Cerebellar cortex (tissue), 1 donor: Measurements from ENCODE around the gene FOXQ1.
"Not testable (repeated sequence)": the region's sequence is repeated elsewhere in the genome, so short reads cannot be mapped to it uniquely, and the experiment has no call there.

Source experiments
- DNase-seq: peaks from one replicate; pipeline ENCODE4 v3.0.0-alpha.2; 2015; ENCODE audit warnings: low spot score

Gene FOXQ1

GRCh38 chr6:1290805-1291204, 21.1 kb upstream of the FOXQ1 start:
- no peak for DNase-seq

GRCh38 chr6:1291381-1291780, 20.5 kb upstream of the FOXQ1 start:
- DNase-seq = no peak

DNA sequence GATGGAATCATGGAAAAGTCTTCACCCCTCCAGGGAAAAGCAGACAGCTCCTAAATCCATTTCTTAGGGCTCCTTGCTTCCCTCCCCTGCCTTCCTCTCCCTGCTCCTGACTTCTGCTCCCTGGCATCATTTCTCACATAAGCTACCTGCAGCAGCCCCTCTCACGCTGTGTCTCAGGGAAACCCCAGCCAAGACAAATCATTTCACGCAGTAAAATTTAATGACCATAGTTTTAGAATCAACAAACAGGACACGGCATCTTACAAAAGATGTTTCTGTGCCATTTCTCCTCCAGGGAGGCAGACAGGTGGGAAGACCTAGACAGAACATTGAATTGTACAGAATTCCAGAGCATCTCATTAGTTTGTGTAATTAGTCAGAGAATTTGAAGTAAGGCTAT, 16.5 kb upstream of the FOXQ1 start:
- no peak for DNase-seq

DNA sequence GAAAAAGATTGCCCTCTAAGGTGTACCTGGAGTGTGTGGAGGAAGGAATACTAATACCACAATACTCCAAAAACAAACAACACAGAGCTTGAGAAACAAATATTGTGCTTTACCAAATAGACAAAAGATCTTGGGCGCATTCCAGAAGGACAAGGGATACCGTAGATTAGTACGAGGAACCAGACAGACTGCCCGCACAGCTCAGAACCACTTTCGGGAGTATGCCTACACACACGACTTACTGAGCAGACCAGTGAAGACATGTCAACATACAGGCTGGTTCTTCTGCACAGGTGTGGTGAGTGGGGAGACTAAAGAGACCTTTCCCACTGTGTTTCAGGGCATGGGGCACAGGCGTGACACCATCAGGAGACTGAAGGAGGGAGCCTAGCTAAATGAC, 15.8 kb upstream of the FOXQ1 start:
- DNase-seq = no peak

DNA sequence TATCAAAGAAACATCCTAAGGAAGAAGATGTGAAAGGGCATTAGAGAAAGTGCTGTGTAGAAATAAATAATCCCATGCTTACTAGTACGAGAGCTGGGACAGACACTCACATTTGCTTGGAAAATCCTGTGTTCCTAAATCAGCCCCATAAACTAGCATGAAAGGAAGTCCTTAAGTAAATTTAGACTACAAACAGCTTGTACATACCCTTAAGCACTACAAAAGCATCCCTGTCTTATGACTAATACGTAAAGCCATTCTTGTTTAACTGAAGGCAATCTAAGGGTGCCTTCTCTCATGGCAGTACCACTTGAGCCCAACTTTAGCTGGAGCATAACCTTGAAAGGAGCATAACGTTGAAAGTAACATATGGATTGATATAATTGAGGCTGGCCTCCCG, 15.4 kb upstream of the FOXQ1 start:
- DNase-seq = no peak

DNA sequence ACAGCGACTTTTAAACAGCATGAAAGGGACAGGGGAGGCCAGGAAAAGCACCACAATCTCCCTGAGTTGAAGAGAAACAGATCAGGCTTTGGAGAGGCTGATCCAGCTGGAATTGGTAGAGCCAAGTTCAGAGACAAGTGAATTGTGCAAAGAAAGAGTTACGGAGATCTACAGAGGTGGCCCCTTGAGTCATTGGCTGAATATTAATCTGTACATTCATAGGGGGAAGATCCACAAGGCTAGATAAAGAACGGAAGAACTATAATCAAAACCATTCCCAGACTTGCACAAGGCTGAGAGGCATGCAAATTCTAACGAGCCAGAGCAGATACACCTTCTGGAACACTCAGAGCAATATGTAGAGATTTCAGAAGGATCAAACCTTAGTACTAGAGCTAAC, 14.2 kb upstream of the FOXQ1 start:
- DNase-seq = no peak

GRCh38 chr6:1298768-1299167, 13.1 kb upstream of the FOXQ1 start:
- no peak for DNase-seq

- DNase-seq = no peak
Measured at GRCh38 chr6:1306133-1306532, 5.8 kb upstream of the FOXQ1 start.

DNA sequence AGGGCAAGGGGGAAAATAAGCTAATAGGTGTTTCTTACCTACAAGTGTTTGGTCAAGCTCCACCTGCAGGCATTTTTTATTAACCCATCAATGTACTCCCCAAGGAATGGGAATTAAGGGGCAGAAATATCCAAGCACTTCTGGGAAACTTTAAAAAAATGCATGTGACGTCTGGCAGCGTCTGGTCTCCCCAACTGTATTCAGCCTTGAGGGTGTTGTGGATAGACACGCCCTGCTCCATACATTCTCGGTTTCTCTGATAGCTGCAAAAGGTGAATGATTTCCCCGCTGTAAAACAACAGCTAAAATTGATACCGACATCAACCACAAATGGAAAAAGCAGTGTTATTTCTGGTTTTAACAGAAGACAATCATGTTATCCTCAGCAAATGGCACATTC, 2.5 kb upstream of the FOXQ1 start:
- no peak for DNase-seq

GRCh38 chr6:1310628-1311399, 1.1 kb upstream of the FOXQ1 start:
- DNase-seq = no peak

DNA sequence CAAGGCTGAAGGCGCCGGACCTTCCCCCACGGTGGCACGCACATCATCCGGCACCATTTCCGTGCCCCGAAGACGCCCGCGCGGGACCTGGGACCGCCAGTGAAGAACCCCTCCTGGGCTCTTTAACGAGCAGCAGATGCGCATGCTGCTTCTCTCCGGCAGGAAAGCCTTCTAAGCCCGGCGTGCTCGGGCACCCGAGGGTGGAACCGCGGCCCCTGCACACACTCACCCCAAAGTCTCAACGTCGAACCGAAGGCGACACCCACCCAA, 240 bp downstream of the FOXQ1 start:
- no peak for DNase-seq

- DNase-seq = no peak
Measured at GRCh38 chr6:1312473-1313367, 822 bp downstream of the FOXQ1 start.

GRCh38 chr6:1313384-1313766, 1.5 kb downstream of the FOXQ1 start:
- no peak for DNase-seq

DNA sequence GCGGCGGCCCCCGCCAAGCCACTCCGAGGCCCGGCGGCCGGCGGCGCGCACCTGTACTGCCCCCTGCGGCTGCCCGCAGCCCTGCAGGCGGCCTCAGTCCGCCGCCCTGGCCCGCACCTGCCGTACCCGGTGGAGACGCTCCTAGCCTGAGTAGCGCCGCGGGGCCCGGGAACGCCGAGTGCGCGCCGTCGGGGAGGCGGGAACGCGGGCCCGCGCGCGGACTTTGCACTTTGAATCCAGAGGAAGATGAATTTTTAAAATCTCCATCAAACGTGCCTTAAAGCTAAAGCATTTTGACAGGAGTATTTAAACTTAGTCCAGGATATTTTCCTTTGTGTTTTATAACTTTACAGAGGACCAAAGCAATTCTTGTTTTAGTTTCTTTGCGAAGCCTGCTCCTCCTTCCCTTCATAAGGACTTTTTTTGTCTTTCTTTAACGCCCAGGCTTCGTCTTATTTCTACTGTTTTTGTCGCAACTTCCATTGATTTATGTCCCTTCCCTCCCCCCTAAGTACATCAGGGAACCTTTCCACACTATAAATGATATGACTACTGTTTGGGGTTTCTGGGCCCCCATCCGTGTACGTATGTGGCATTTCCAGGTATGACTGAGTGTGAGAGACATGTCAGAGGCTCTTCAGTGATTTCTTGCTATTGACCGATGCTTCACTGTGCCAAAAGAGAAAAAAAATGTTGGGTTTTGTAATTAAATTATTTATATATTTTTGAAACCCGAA, 2.0 kb downstream of the FOXQ1 start:
- no peak for DNase-seq

GRCh38 chr6:1314617-1315016, 2.7 kb downstream of the FOXQ1 start:
- DNase-seq = no peak

GRCh38 chr6:1315201-1315559, 3.3 kb downstream of the FOXQ1 start:
- DNase-seq = no peak

DNA sequence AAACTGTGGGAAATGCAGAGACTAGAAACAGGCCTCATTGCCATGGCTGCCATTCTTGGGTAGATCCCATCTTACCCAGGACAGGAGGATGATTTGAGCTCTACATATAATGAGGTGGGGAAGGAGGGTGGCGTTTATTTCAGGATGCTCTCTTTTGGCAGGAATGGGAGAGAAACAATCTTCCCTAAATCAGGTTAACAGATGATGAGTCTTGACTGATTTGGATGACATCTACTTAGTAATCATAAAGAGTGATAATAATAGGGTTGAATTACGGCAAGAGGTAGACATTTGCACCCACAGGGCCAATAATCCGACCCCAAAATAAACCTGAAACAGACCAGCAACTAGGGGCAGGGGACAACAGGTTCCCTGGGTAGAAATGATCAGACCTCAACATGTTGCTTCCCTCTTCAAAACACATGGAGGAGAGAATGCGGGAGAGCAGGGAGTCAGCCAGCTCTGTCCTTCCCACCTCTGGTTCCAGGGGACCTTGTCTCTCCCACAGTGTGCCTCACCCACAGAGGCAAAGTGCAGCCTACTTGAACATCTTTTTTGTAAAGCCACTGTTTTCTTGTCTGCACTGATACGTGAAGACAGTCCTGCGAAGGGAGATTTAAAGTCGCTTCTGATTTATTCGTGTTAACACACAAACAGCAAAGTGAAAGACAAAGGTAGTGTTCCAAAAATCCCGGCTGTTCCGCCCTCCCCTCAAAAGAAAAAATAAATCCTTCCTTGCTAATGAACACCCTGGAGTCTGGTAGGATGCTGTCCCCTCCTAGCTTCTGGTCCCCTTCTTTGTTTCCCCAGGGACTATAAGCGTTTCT, 3.9 kb downstream of the FOXQ1 start:
- no peak for DNase-seq

- no peak for DNase-seq
Measured at GRCh38 chr6:1316489-1316971, 4.6 kb downstream of the FOXQ1 start.

DNA sequence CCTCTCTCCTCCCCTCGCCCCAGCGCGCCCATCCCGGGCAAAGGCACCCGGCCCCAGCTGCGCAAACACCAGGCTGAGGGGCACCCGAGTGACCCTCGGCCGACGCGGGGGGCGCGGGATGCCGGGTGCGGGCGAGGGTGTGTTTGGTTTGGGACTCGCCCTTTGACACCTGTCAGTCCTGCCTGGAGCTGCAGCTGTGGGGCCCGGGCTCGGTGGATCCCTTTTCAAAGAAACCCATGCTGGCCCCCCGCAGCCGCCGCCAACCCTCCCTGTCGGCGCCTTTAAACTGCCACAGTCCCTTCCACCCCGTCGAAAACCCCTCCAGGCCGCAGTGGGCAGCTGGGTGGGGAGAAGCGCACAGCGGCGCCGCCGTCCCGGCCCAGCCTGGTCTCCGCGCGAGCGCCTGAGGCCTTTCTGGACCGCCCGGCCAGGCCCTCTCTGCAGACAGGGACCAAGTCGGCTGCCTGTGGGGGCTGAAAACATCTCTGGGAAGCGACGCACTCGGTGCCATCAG, 5.5 kb downstream of the FOXQ1 start:
- no peak for DNase-seq

- no peak for DNase-seq
Measured at GRCh38 chr6:1318036-1318435, 6.1 kb downstream of the FOXQ1 start.

DNA sequence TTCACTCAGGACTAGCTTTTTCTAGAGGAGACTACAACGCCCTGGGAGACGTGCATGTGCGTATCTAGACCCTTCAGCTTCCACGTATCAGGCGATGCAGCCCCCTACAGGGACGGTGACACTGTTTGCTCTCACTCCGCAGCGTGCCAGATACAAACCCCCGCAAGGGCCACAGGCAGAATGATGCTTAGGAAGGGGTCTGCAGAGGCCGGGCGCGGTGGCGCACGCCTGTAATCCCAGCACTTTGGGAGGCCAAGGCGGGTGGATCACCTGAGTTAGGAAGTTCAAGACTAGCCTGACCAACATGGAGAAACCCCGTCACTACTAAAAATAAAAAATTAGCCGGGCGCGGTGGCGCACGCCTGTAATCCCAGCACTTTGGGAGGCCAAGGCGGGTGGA, 6.7 kb downstream of the FOXQ1 start:
- DNase-seq = not testable (repeated sequence)

GRCh38 chr6:1321738-1322137, 9.8 kb downstream of the FOXQ1 start:
- no peak for DNase-seq
